Karpas-422 (cell line): ENCODE measurements around the gene ZNF384. TPM values are rescaled to one million over a fixed set of nuclear protein-coding genes. Genes with fewer than 3 reads are reported as not detected.

Experiments used
- DNase-seq: peaks from one replicate; pipeline ENCODE4 v3.0.0-alpha.2; 2015
- H2AFZ ChIP-seq: fragments of 200-600 bp; sonication (generic); 2 replicates; pipeline ENCODE4 v1.6.1; 2014; ENCODE audit warnings: antibody characterized with exemption, low read length, mixed read lengths
- H3K27ac ChIP-seq: fragments of 200-600 bp; sonication (generic); 2 replicates; pipeline ENCODE4 v1.5.1; 2014; ENCODE audit warnings: mild to moderate bottlenecking, low read length, moderate library complexity
- H3K27me3 ChIP-seq: fragments of 200-600 bp; sonication (generic); 2 replicates; pipeline ENCODE4 v1.6.1; 2014; ENCODE audit warnings: low read length, mixed read lengths
- H3K36me3 ChIP-seq: fragments of 200-600 bp; sonication (generic); 2 replicates; pipeline ENCODE4 v1.6.1; 2014; ENCODE audit warnings: low read length, mixed read lengths; ENCODE audit not compliant: insufficient read depth
- H3K4me1 ChIP-seq: fragments of 200-600 bp; sonication (generic); 2 replicates; pipeline ENCODE4 v1.6.1; 2014; ENCODE audit warnings: mild to moderate bottlenecking, low read length, mixed read lengths
- H3K4me2 ChIP-seq: fragments of 200-600 bp; sonication (generic); 2 replicates; pipeline ENCODE4 v1.6.1; 2014; ENCODE audit warnings: low read length, low read depth, mild to moderate bottlenecking; ENCODE audit not compliant: poor library complexity, severe bottlenecking
- H3K4me3 ChIP-seq: fragments of 200-600 bp; sonication (generic); 2 replicates; pipeline ENCODE4 v1.5.1; 2014; ENCODE audit warnings: mild to moderate bottlenecking, antibody characterized with exemption, low read length, mixed read lengths
- H3K79me2 ChIP-seq: fragments of 200-600 bp; sonication (generic); 2 replicates; pipeline ENCODE4 v1.6.1; 2014; ENCODE audit warnings: mild to moderate bottlenecking, low read length, mixed read lengths
- H3K9ac ChIP-seq: fragments of 200-600 bp; sonication (generic); 2 replicates; pipeline ENCODE4 v1.6.0; 2014; ENCODE audit warnings: low read length
- H3K9me2 ChIP-seq: fragments of 200-600 bp; sonication (generic), shearing (Covaris generic); replicated peaks from 2 replicates; pipeline ENCODE4 v1.6.0; 2014; ENCODE audit warnings: mild to moderate bottlenecking, low read length, moderate library complexity; ENCODE audit not compliant: insufficient read depth
- H3K9me3 ChIP-seq: fragments of 300-700, 200-600 bp; sonication (generic); 2 replicates; pipeline ENCODE4 v1.6.1; 2014; ENCODE audit warnings: low read length, mixed read lengths
- H4K20me1 ChIP-seq: fragments of 200-600 bp; sonication (generic); 2 replicates; pipeline ENCODE4 v1.6.1; 2014; ENCODE audit warnings: mild to moderate bottlenecking, antibody characterized with exemption, low read length, low read depth; ENCODE audit not compliant: insufficient read depth
- total RNA-seq: library from RNA; depleted of rRNA; stranded (reverse); fragments of >200 nt; shearing (Covaris generic); gene quantifications from 2 replicates; pipeline ENCODE4 v1.2.3, GENCODE V29; 2014; ENCODE audit warnings: low replicate concordance

ZNF384 gene
- total RNA-seq, 1 experiment from 2014 or later = 35.5 TPM

DNA sequence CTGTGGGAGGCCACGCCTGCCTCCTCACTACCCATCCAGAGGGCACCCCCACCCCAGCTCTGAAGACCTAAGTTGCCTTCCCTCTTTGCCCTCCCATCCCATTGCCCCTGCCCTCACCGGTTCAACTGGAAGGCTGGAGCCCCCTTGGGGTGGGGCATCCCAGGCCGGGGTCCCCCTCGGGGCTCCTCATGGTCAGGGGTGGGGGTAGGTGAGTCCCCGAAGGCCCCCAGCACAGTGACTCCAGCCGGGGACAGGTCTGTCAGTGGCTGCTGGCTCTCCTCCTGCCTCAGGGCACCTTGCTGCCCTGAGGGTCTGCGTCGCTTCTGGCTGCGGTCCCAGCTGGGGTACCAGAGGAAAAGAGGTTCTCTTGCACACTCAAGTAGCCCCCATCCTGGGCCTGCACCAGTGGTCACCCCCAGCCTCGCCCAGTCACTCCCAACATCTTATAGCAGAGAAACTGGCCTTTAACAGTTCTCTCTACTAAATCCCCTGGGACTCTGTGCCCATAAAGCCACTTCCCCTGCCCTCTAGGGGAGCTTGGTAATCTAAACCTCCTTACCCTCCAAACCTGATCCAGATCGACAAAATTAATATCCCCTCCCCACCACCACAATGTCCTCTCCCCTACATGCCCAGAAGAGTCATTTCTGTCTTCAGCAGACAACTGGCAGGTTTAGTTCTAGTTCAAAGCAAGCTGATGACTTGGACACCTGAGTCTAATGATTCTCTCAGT is 6.3 kb upstream of the ZNF384 start:
- Histone ChIP-seq H3K9ac (peak overlapping the region; percentile 48), H2AFZ (no peak overlapping the region), H3K27me3 (no peaks in the 10 kb centered on the region), H3K36me3 (no peaks in the 10 kb centered on the region), H3K79me2 (peaks cover 4% of the 10 kb centered on the region; the same call in 1 of the 2 replicates), H3K4me1 (peaks cover 58% of the 10 kb centered on the region), H3K9me3 (no peaks in the 10 kb centered on the region), H3K9me2 (no peaks in the 10 kb centered on the region), H4K20me1 (no peaks in the 10 kb centered on the region), H3K27ac (peak overlapping the region; percentile 78), H3K4me2 (peak overlapping the region; percentile 52), H3K4me3 (peak overlapping the region; percentile 15; the same call in 1 of the 2 replicates)
- peak; percentile 80 for DNase-seq

DNA sequence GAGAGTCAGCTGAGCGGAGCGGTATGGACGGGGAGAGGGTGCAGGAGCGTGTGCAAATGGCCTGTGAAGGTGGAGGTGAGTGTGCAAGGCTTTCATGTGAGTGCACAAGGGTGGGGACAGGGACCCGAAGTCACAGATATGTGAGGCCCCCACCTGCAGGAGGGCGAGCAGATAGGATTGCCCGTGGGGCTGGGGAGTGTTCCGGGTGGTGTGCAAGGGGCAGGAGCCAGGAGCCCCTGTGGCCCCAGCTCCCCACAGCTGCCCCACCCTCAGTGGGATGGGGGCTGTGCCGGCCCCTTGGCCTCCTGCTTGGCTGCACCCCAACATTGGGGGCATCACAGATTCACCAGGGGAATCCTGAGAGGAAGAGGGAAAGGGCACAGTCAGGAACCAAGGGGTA is 5.5 kb upstream of the ZNF384 start:
- Histone ChIP-seq H2AFZ (no peak overlapping the region), H3K4me2 (peak overlapping the region; percentile 52), H3K79me2 (peaks cover 12% of the 10 kb centered on the region), H3K9me2 (no peaks in the 10 kb centered on the region), H3K27ac (no peak overlapping the region), H4K20me1 (no peaks in the 10 kb centered on the region), H3K9ac (peak overlapping the region; percentile 48; the same call in 1 of the 2 replicates), H3K9me3 (no peaks in the 10 kb centered on the region), H3K36me3 (no peaks in the 10 kb centered on the region), H3K4me1 (peaks cover 61% of the 10 kb centered on the region), H3K4me3 (no peak overlapping the region), H3K27me3 (no peaks in the 10 kb centered on the region)
- no peak for DNase-seq

DNA sequence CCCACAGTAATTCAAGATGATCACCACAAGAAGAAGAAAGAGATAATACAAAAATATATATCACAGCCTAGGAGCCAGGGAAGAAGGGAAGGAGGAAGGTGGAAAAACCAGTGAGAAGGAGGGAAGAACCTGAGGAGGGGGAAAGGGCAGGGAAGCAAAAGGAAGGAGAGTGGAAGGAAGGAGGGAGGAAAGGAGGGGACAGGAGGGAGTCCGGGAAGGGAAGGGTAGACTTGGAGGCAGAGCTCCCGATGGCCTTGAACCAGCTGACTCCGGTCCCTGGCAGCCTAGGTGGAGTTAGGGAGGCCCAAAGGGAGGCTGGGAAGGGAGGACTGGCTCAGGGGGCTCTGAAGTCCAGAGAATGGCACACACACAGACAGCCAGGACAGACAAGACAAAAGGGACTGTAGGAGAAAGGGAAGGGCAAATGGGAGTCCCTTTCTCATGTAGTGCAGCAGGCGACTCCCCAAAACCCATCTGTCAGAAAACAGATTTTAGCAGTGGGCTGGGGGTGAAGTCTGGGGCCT is 4.7 kb upstream of the ZNF384 start:
- H3K79me2 ChIP-seq = peaks cover 15% of the 10 kb centered on the region
- no peaks in the 10 kb centered on the region for H3K9me2 ChIP-seq
- no peaks in the 10 kb centered on the region for H3K27me3 ChIP-seq
- H3K36me3 ChIP-seq = no peaks in the 10 kb centered on the region
- no peaks in the 10 kb centered on the region for H4K20me1 ChIP-seq
- DNase-seq = no peak
- no peak overlapping the region for H3K27ac ChIP-seq
- H3K4me1 ChIP-seq = peaks cover 61% of the 10 kb centered on the region
- no peaks in the 10 kb centered on the region for H3K9me3 ChIP-seq
- H3K9ac ChIP-seq = no peak overlapping the region
- no peak overlapping the region for H3K4me3 ChIP-seq
- no peak overlapping the region for H3K4me2 ChIP-seq
- no peak overlapping the region for H2AFZ ChIP-seq

DNA sequence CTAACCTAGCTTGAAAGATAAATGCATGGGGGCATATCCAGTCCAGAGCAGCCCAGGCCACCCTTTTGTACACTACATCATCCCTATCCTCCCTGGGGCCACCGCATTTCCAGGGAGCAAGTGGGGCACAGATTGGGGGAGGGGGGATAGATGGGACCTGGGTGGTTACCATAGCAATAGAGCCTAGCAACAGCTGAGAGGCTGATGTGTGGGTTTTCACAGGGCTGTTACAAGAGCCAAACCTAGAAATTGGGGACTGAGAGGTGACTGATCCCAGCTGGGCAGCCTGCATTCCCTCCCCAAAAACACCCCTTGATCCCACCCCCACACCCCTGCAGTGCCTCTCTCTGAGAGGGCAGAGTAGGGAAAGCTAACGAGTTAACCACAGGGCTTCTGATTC is 3.7 kb upstream of the ZNF384 start:
- no peak for DNase-seq
- H3K4me2 ChIP-seq = no peak overlapping the region
- H3K9me2 ChIP-seq = no peaks in the 10 kb centered on the region
- H3K36me3 ChIP-seq = no peaks in the 10 kb centered on the region
- no peaks in the 10 kb centered on the region for H3K27me3 ChIP-seq
- H4K20me1 ChIP-seq = no peaks in the 10 kb centered on the region
- H3K9ac ChIP-seq = no peak overlapping the region
- peaks cover 61% of the 10 kb centered on the region for H3K4me1 ChIP-seq
- no peak overlapping the region for H2AFZ ChIP-seq
- H3K79me2 ChIP-seq = peaks cover 25% of the 10 kb centered on the region
- no peak overlapping the region for H3K4me3 ChIP-seq
- H3K9me3 ChIP-seq = no peaks in the 10 kb centered on the region
- H3K27ac ChIP-seq = no peak overlapping the region

DNA sequence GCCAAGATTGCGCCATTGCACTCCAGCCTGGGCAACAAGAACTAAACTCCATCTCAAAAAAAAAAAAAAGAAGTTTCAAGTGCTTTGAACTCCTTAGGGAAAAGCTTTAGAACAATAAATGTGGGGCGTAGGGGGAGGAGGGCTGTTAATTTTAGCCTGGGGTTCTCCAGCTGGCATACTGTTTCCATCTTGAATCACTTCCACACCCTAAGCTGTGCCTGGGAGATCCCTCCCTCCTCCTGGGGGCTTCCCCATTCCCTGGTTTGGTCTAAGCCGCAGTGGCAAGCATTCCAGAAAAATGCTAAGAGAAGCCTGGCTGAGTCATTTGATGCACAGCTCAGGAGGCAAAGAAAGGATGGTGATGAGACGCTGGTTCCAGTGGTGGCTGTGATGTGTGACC is 2.3 kb upstream of the ZNF384 start:
- peaks cover 59% of the 10 kb centered on the region for H3K4me1 ChIP-seq
- no peaks in the 10 kb centered on the region for H3K9me2 ChIP-seq
- no peak overlapping the region for H2AFZ ChIP-seq
- peaks cover 5% of the 10 kb centered on the region; the same call in 1 of the 2 replicates for H3K36me3 ChIP-seq
- H4K20me1 ChIP-seq = no peaks in the 10 kb centered on the region
- peak overlapping the region; percentile 93 for H3K4me2 ChIP-seq
- H3K27me3 ChIP-seq = no peaks in the 10 kb centered on the region
- no peak for DNase-seq
- no peaks in the 10 kb centered on the region for H3K9me3 ChIP-seq
- no peak overlapping the region for H3K4me3 ChIP-seq
- no peak overlapping the region for H3K27ac ChIP-seq
- H3K79me2 ChIP-seq = peaks cover 39% of the 10 kb centered on the region
- no peak overlapping the region for H3K9ac ChIP-seq

DNA sequence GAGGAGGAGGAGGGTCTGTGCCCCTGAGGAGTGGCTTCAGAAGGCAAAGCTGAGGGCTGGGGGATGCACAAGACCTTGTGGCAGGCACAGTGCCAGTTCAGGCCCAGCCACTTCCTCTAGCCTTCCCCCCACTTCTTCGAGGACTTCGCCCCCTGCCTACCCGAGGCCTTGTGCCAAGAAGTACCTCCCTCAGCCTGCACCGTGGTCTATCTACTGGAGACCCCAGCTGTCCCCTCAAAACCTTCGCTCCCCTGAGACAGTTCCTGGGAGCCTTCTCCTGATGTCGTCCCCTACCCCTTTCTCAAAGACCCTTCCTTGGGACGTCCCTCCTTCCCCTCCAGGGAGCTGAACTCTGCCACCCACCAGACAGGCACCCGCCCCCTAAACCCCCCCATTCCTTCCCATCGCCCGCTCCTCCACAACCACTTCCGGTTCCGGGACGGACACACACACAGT is 604 bp downstream of the ZNF384 start:
- H3K27me3 ChIP-seq = no peaks in the 10 kb centered on the region
- no peaks in the 10 kb centered on the region for H3K9me2 ChIP-seq
- peak overlapping the region; percentile 99 for H3K9ac ChIP-seq
- peaks cover 68% of the 10 kb centered on the region for H3K79me2 ChIP-seq
- H3K4me1 ChIP-seq = peaks cover 36% of the 10 kb centered on the region
- H2AFZ ChIP-seq = 0 out of 2 replicates have a peak overlapping the region, but pooled peaks have one; percentile 53
- H4K20me1 ChIP-seq = no peaks in the 10 kb centered on the region
- peaks cover 18% of the 10 kb centered on the region for H3K36me3 ChIP-seq
- H3K27ac ChIP-seq = peak overlapping the region; percentile 90
- H3K4me3 ChIP-seq = peak overlapping the region; percentile 86
- peak; percentile 73 for DNase-seq
- H3K4me2 ChIP-seq = peak overlapping the region; percentile 100
- H3K9me3 ChIP-seq = no peaks in the 10 kb centered on the region

DNA sequence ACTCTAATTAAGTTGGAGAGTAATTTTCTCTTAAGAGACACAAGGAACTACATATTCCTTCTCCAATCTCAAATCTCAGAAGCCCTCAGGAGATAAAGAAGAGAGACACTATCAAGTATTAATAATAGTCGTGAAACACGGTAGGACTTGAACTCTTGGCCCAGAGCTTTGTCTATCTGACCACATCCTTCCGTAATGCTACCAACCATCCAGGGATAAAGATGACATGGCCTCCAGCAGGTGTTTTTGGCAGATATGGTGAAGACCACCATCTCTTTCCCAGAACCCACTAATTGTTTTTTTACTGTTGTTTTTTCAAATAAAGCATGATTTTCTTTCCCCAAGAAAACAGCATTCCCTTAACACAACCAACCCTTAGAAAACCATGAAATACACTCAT is 3.4 kb downstream of the ZNF384 start:
- Histone ChIP-seq H3K9ac (no peak overlapping the region), H4K20me1 (no peaks in the 10 kb centered on the region), H2AFZ (no peak overlapping the region), H3K4me2 (no peak overlapping the region), H3K79me2 (peaks cover 90% of the 10 kb centered on the region), H3K27me3 (no peaks in the 10 kb centered on the region), H3K4me3 (no peak overlapping the region), H3K27ac (no peak overlapping the region), H3K36me3 (peaks cover 25% of the 10 kb centered on the region), H3K4me1 (peaks cover 26% of the 10 kb centered on the region), H3K9me2 (no peaks in the 10 kb centered on the region), H3K9me3 (no peaks in the 10 kb centered on the region)
- no peak for DNase-seq

DNA sequence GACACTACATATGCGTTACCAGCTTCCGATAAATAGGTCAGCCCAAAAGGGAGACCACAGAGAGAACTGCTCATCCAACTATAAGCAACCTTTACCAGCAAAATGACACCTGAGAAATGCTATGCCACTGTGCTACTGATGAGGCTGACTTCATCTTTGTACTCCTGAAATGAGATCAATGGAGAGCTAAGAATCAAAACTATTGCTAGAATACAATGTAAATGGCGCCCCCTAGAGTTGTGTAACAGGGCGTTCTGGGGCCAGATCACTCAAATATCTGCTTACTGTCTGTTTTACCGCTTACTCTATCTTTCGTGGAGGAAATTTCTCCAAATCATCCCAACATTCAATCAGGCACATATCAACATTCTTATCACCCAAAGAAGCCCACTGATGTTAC is 4.6 kb downstream of the ZNF384 start:
- H3K79me2 ChIP-seq = peaks cover 91% of the 10 kb centered on the region
- no peak overlapping the region for H3K4me2 ChIP-seq
- no peak overlapping the region for H3K9ac ChIP-seq
- no peak overlapping the region for H3K27ac ChIP-seq
- H3K4me3 ChIP-seq = no peak overlapping the region
- no peaks in the 10 kb centered on the region for H3K27me3 ChIP-seq
- H4K20me1 ChIP-seq = no peaks in the 10 kb centered on the region
- H3K4me1 ChIP-seq = peaks cover 19% of the 10 kb centered on the region
- H3K36me3 ChIP-seq = peaks cover 26% of the 10 kb centered on the region
- no peaks in the 10 kb centered on the region for H3K9me2 ChIP-seq
- H3K9me3 ChIP-seq = no peaks in the 10 kb centered on the region
- no peak overlapping the region for H2AFZ ChIP-seq
- DNase-seq = peak; percentile 81
